ENCODE data around the gene PLCD3.

PLCD3 gene

DNA sequence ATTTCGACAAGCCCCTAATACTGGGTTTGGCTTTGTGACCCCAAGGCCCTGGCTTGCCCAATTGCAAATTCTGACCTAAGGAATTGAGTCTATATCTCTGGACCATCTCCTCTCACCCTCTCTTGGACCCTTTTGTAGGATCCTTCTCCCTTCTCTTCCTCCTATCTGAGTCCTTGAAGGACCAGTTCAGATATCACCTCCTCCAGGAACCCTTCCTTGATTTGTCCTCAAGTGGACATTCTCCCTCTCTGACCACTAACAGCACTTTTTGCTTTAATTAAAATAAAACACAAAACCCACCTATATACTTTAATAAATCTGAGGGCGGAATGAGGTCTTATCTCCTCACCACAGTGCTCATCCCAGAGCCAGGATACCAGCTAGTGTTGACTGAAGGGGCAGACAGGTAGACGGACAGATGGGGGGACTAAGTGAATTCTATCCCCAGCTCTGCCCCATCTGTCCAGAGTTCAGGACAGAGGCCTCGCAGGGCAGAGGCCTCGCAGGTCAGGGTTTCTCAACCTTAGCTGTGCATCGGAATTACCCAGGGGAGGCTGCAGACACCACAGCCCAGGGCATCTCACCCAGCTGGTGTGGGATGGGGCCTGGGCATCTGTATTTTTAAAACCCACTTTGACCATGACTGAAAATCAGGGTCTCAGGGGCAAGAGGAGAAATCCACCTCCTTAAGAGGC lies 9.1 kb downstream of the PLCD3 start:
- TF ChIP-seq GATA3 (IDR thresholded peaks at IDR 0.05; ENCODE audit: low read depth, low read length) (no peak), GATA2 (IDR thresholded peaks at IDR 0.05; ENCODE audit: low read depth, low read length) (no peak)

DNA sequence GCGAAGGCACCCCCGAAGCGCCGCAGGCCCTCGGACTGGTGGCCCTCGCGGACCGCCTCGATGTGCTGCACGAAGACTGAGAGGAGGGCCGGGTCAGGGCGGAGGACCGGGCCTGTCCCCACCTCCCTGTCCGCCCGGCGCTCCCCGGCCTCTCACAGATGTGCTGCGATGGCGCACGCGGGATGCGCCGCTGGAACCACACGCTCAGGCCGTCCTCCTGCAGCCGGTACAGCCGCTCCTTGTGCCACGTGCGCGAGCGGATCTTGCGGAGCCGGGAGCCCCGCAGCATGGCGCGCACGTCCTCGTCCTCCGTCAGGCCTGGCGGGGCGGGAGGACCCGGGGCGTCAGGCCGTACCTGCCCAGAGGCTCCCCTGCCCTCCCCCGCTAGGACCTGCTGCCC lies 11.3 kb downstream of the PLCD3 start:
- TF ChIP-seq GATA3 (IDR thresholded peaks at IDR 0.05; ENCODE audit: low read depth, low read length) (no peak), GATA2 (IDR thresholded peaks at IDR 0.05; ENCODE audit: low read depth, low read length) (no peak)

DNA sequence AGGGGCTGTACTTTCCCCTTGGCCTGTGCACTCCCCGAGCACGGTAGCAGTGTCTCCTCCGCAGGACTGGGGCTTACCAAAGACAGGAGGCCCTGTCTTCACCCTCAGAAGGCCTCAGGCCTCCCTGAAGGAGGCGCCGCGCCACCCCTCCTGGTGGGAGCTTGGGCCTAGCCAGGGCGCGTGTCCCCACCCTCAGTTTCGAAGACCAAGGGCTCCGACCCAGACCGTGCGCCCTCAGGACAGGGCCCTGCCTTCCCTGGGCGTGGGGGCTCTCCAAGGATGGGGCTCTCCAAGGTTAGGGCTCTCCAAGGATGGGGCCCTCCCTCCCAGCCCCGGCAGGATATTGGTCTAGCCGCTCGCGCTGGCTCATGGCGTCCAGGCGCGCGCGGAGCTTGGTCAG lies 11.8 kb downstream of the PLCD3 start:
- no peak for TF ChIP-seq GATA2 (IDR thresholded peaks at IDR 0.05; ENCODE audit: low read depth, low read length)
- TF ChIP-seq GATA3 (IDR thresholded peaks at IDR 0.05; ENCODE audit: low read depth, low read length): no peak

DNA sequence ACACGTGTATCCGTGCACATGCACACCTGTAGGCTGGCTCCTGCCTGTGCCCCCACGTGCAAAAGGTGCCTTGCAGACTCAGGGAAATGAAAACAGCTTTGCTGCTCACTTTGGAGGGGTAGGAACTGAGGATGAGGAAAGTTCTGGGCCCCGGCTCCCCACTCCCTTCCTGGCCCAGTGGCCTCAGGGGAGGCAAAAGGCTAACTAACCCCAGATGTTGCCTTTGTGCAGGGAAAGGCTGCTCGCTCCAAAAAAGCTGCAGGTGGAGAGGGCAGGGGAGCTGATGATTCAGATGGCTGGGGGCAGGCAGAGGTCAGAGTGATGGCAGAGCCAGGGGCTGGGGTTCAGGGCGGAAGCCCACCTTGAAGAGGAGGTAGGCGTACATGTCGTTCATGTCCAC lies 12.4 kb downstream of the PLCD3 start:
- TF ChIP-seq GATA2 (IDR thresholded peaks at IDR 0.05; ENCODE audit: low read depth, low read length) (no peak), GATA3 (IDR thresholded peaks at IDR 0.05; ENCODE audit: low read depth, low read length) (no peak)

DNA sequence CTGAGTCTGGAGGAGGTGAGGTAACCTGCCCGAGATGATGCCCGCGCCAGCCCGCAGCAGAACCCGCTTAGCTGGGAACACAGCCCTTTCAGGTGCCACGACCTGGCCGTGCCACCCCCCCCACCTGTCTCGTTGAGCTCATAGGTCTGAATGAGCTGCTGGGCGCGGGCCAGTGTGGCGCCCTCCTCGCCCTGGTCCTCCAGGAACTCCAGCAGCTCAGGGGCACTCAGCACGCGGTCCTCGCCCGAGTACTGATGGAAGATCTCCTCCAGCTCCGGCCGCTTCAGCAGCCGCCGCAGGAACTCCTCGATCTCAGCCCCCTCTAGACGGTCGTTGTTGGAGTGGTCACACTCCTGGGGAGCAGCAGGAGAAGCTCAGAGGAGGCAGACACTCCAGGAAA lies 13.6 kb downstream of the PLCD3 start:
- TF ChIP-seq GATA2 (IDR thresholded peaks at IDR 0.05; ENCODE audit: low read depth, low read length) (no peak), GATA3 (IDR thresholded peaks at IDR 0.05; ENCODE audit: low read depth, low read length) (no peak)

DNA sequence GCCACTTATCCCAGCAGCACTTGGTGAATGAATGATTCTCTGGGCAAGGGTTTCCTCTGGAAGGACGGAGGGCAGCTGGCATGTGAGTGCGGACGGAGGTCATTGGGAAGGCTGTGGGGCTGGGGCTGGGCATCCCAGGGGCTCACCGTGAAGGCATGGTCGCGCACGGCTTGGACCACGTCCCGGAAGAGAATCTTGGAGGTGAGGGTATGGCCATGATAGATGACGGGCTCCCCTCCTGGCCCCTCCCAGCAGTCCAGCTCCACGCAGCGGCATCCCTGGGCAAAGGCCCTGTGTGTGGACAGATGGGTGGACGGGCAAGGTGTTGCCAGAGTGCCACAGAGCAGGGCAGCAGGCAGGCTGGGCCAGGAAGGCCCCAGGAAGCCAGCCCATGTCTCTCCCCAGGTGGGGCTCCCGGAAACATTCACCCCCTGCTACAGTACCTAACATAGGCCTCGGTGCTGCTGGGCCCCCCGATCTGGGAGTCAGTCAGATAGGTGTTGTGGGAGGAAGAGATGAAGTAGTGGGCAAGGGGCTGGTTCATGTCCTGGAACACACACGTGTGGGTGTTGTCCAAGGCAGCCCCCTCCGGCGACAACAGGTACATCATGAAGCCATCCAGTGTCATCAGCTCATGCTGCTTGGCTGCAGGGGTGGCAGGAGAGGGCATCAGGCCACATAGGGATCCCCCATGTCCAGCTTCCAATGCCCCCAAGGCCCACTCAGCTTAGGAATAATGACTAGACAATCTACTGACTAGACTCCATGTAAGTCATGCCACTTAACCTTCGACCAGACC lies 14.3 kb downstream of the PLCD3 start:
- TF ChIP-seq GATA3 (IDR thresholded peaks at IDR 0.05; ENCODE audit: low read depth, low read length) (no peak), GATA2 (IDR thresholded peaks at IDR 0.05; ENCODE audit: low read depth, low read length) (no peak)

DNA sequence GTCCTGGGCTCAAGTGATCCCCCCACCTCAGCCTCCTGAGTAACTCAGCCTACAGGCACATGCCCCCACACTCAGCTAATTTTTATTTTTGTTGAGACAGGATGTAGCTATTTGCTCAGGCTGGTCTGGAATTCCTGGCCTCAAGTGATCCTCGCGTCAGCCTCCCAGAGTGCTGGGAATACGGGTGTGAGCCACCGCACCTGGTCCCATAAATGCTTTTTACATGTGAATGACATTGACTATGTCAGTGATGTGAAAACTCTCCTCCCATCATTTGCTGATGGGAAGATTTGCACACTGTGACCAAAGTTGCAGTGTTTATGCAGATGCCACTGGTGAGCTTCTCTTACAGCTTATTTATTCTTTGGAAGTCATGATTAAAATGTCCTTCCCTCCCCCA lies 15.0 kb downstream of the PLCD3 start:
- TF ChIP-seq GATA2 (IDR thresholded peaks at IDR 0.05; ENCODE audit: low read depth, low read length) (no peak), GATA3 (IDR thresholded peaks at IDR 0.05; ENCODE audit: low read depth, low read length) (no peak)

DNA sequence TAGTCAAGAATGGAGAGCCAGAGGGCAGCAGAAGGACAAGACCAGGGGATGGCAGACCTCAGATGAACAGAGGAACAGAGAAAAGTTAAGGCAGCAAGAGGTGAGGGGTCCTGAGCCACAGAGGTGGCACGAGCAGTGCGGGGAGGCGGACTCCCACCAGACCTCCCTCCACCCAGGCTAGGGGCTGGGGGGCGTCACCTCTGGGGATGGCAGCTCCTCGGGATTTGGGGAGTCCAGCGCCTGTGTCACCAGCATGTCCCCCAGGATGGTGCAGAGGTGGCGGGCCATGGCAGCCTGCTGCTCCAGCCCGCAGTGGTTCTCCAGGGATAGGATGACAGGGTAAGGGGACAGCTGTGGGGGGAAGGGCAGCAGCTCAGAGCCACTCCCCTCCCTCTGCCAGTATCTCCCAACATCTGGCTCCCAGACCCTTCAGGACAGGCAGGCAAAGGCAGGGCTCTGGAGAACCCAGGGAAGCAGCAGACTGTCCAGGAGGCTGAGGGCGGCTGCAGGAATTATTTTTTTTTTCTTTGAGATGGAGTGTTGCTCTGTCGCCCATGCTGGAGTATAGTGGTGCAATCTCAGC lies 15.8 kb downstream of the PLCD3 start:
- TF ChIP-seq GATA3 (IDR thresholded peaks at IDR 0.05; ENCODE audit: low read depth, low read length) (no peak), GATA2 (IDR thresholded peaks at IDR 0.05; ENCODE audit: low read depth, low read length) (peak; percentile 60)

DNA sequence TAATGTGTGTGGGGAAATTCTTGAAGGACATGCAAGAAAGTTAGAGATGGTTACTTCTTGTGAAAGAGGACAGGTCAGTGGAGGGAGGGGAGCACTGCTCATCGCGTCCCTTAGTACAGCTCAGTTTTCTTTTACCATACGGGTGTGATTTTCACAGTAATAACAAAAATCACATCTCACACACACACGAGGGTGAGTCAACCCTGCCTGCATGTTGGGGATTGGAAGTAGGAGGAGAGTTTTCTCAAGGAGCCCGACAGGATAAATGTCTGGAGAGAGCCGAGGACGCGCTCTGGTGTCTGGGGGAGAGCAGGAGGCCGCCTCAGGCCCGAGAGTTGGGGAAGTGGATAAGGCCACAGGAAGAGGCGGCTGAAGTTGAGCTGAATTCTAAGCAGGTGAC lies 16.4 kb downstream of the PLCD3 start:
- TF ChIP-seq GATA3 (IDR thresholded peaks at IDR 0.05; ENCODE audit: low read depth, low read length) (no peak), GATA2 (IDR thresholded peaks at IDR 0.05; ENCODE audit: low read depth, low read length) (no peak)

DNA sequence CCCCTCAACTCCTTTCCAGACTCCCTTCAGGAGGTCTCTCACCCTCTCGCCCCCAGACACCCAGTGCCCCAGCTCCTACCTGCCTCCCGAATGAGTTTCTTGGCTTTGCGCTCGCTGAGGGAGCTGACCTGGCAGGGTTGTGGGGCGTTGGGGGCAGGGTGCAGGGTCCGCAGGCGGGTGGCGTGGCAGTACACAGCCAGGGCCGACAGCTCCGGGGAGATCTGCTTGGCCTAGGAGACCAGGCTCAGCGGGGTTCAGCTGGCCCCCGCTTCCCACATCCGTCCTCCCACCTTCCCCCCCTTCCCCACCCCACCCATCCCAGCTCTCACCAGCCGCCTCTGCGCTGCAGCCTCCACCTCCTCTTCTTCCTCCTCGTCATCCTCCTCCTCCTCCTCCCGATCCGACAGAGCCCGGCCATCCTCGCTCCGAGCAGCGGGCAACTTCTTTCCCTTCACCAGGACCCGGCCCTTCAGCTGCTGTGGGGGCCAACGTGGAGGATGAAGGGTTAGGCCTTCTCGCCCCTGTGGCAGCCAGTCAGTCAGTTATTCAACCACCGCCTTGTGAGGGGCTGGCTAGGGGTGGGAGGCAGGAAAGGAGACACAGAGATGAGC lies 17.2 kb downstream of the PLCD3 start:
- no peak for TF ChIP-seq GATA2 (IDR thresholded peaks at IDR 0.05; ENCODE audit: low read depth, low read length)
- no peak for TF ChIP-seq GATA3 (IDR thresholded peaks at IDR 0.05; ENCODE audit: low read depth, low read length)

DNA sequence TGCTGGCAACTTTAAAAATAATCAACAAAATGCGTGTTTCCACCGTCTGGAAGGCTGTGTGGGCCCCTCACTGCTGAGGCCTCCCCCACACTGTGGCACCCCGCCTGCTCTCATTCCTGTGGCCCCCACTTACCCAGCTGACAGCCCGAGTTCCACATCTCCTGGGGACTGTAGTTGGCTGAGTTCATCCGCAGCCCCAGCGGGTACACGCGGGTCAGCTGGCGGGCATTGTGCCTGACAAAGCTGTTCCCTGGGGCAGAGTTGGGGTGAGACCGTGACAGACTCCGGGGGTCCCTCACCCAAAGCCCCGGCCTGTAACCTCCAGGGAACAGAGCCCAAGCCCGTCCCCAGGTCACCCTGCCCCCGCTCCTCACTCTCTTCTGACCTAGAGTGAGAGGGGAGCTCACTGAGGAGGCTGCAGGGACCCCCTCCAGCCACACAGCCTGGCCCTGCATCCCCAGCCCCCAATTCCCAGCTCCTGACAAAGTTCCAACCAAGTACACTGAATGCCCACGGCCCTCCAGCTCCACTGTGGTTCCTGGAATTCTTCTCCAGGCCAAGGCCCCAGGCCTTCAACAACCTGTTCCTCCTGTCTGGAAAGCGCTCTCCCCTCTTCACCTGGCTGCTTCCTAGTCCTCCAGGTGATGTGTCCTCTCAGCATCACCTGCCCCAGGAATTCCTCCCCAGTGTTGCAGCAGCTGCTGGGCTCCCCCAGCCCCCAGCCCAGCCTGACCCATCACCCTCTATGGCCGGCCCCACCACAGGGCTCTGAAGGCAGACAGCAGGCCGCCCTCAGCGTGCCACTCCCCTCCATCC lies 18.0 kb downstream of the PLCD3 start:
- TF ChIP-seq GATA3 (IDR thresholded peaks at IDR 0.05; ENCODE audit: low read depth, low read length) (no peak), GATA2 (IDR thresholded peaks at IDR 0.05; ENCODE audit: low read depth, low read length) (no peak)

DNA sequence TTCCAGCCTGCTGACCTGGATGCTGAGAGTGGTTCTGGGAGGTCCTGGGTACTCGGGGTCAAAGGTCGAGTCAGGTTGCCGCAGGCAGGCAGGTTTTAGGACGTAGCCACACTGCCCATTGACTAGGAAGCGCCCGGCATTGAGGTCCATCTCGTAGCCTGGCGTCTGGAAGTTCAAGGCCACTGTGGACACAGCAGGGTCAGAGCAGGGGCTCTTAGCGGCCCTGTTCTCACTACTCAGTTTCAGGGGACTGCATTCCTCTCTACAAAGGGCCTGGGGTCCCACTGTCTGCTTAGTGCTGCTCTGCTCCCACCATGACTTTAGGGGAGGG lies 18.9 kb downstream of the PLCD3 start:
- TF ChIP-seq GATA2 (IDR thresholded peaks at IDR 0.05; ENCODE audit: low read depth, low read length): no peak
- TF ChIP-seq GATA3 (IDR thresholded peaks at IDR 0.05; ENCODE audit: low read depth, low read length): no peak

DNA sequence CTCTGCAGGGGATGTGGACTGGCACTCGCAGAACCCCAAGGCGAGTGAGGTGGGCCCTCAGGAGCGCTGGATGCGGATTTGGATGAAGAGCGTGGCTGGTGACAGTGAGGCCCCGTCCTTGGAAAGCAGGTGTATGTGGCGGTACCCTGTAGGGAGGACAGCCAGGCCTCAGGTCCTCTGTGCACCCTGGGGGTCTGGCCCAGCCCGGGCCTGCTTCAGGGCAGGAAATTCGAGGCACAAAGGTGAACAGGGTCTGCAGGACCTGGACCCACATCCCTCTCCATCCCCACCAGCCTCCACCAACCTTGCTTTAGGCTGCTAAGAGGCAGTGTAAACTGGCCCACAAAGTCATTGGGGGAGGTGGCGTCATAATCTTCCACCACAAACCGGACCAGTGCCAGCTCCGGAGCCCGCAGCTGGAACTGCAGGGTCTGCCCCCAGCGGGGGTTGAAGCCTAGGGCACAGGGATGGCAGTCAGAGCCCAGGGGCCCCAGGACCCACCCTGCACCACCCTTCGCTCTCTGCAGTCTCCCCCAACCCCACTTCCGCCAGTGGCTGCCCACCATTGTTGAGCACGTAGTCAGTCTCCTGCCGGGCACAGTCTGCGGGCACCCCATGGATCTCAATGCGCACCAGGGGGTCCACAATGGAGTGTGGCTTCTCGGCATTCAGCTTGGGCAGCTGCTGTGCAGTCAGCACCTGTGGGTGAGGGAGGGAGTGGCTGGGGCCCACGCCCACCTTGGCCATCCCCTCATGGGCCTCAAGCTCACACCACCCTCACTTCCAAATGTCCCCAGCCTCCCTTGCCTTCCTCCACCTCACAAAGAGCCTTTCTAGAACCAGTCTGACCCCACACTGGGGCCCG lies 19.5 kb downstream of the PLCD3 start:
- no peak for TF ChIP-seq GATA2 (IDR thresholded peaks at IDR 0.05; ENCODE audit: low read depth, low read length)
- TF ChIP-seq GATA3 (IDR thresholded peaks at IDR 0.05; ENCODE audit: low read depth, low read length): no peak
